Putamen (tissue), 1 donor: ENCODE data around the gene C1orf226.
"Not testable (repeated sequence)": the region's sequence is repeated elsewhere in the genome, so short reads cannot be mapped to it uniquely, and the experiment has no call there.

ENCODE experiments used
- DNase-seq: peaks from one replicate; pipeline ENCODE4 v3.0.0-alpha.2; 2016; ENCODE audit warnings: low spot score

The C1orf226 gene

DNA sequence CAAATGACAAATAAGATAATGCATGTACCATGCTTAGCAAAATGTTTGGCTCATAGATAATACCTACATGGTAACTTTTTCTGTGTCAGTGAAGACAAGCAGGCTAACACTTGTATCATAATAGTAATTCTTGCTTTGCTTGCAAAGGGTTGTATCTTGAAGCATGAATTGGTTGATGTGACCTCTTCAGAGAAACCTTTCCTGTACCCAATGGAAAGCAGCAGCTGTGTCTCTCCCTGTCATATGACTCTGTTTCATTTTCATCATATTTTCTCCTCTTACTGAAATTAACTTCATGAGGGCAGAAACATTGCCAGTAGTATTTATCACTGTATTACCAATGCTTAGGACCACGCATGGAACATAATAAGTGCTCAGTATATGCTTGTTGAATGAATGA is 26.0 kb downstream of the C1orf226 start:
- no peak for DNase-seq

DNA sequence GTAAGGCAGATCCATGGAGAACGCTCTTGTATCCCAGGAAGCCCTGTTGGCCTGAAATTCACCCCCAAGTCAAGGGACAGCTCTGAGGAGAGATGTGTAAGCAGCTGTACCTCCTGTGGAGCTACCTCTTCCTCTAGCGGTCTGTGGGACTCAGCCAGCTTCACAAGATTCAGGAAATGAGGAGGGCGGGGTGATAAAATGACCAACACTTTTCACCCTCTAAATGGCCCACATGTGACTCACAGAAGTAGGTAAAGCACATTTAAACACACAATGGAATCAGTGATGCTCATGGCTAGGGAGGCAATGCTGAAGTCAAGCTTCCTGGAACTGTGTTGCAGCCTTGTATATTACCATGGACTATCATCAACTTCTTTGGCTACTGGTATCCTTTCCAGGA is 30.5 kb downstream of the C1orf226 start, which contains the start of gene SH2D1B:
Gene SH2D1B (minus strand): TSS at position 135 of the 400 bp plus-strand sequence. CDS start 120 bp downstream, at position 15.
- no peak for DNase-seq

DNA sequence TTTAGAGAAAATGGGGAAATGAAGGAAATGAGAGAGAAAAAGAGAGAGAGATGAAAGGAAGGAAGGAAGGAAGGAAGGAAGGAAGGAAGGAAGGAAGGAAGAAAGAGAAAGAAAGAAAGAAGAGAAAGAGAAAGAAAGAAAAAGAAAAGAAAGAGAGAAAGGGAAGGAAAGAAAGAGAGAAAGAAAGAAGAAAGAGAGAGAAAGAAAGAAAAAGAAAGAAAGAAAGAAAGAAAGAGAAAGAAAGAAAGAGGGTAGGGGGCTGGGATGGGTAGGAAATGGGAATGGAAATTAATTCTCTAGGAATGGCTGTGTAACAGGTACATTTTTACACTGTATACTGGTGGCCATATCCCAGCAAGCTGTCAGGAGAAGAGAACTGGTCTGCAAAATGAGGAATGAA is 34.7 kb downstream of the C1orf226 start:
- DNase-seq = no peak

DNA sequence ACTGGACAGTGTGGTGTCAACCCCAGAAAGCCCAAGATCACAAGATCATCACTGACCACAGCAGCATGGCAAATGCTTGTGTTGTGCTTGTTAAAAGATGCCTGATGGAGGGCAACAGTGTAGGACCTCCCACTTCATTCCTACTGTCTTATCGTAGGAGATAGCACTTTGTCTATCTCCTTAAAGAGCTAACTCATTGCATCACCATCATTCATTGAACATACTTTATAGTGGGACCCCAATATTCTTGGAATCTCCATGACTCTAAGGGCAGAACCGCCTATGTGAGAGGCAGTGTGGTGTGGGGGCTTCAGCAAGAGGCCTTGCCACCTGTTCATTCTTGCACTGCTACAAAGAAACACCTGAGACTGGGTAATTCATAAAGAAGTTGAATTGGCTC is 35.4 kb downstream of the C1orf226 start:
- no peak for DNase-seq

DNA sequence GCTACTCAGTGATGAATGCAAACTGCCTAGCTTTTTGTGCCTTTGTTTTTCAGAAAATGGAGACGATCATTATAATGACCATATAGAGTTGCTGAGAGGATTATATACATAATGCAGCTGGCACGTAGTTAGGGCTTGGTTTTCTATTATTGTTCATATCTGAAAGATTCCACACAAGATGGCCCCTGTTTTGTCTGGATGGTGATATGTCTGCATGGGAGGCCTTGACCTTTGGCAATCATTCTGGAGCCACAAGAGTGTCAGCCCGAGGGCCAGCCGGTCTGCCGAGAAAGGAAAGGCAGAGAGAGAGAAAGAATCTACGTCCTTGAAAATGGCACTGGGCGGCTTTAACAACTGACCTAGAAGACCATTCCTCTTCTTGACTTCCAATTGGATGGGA is 36.1 kb downstream of the C1orf226 start:
- DNase-seq = no peak

DNA sequence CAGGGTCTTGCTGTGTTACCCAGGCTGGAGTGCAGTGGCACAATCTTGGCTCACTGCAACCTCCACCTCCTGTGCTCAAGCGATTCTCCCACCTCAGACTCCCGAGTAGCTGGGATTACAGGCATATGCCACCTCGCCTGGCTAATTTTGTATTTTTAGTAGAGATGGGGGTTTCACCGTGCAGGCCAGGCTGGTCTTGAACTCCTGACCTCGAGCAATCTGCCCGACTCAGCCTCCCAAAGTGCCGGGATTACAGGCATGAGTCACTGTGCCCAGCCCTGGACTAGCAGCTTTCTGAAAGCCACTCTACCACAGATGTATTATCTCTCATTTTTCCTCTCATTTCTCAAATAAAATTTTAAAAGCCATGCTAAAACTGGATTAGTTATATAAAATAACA is 37.1 kb downstream of the C1orf226 start:
- not testable (repeated sequence) for DNase-seq

DNA sequence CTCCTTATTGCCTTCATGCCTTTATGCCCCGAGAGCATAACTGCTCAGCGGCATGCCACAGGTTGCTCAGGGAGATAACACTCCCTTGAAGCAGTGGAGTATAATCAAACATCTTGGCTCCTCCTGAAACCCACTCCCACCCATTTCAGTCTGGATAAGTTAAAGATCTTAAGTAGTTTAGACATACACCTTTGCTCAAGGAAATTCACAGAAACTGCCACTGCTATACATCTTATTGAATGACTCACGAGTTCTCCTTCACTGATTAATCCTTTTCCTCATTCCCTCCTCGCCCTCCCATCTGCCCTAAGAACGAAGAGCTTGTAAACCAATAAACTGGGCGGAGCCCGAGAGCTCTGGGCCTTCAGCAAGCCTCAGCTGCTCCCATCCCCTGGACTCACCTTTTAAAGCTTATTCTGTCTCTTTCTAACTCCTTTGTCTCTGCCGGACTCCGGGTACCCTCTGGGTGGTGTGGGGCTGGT is 38.0 kb downstream of the C1orf226 start:
- not testable (repeated sequence) for DNase-seq

DNA sequence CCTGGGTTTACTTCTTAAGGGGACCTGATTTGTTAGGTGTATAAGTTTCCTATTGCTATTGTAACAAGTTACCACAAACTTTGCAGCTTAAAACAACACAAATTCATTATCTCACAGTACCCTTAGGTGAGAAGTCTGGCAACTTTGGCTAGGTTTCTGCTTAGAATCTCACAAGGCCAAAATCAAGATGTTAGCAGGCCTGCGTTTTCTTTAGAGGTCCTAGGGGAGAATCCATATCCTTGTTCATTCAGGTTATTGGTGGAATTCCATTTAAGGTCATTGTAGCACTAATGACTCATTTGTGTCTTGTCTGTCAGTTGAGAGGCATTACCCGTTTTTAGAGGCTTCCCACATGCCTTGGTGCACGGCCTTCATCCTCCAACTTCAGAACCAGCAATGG is 38.6 kb downstream of the C1orf226 start:
- DNase-seq = no peak

DNA sequence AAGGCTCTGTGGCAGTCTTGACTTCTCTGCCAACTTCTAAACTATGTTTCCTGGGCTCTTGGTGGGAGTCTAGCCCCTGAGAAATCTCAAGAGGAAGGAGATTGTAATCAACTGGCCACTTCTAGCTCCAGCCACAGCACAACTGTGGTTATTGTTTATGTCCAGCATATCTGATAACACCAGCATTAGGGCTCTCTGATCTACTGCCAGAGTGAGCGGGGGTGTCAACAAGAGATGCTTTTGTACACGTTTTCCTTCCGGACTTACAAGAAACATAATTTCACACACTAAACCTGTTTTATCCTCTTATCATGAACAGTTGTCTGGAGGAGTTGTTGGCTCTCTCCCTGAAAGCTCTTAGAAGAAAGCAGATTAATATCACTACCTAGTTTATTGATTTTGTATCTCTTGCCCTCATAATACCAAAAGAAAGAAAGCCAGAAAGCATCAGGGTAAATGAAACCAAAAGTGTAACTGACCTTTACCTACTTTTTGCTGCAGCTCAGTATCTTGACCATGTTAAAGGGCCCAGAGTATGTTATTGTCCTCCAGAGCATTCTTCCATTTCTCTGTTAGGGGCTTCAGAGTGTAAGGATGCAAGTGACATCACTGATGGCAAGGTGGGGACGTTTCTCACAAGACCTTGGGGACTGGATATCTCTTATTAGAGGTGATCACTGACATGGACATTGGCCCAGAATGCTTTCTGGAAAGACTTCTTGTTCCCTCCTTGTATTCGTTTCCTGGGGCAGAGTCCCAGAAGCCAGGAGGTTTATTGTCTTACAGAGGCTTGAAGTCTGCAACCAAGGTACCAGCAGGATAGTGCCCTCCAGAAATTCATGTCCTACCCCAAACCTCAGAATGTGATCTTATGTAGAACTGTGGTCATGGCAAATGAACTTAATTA is 40.0 kb downstream of the C1orf226 start:
- DNase-seq = peak; percentile 14

DNA sequence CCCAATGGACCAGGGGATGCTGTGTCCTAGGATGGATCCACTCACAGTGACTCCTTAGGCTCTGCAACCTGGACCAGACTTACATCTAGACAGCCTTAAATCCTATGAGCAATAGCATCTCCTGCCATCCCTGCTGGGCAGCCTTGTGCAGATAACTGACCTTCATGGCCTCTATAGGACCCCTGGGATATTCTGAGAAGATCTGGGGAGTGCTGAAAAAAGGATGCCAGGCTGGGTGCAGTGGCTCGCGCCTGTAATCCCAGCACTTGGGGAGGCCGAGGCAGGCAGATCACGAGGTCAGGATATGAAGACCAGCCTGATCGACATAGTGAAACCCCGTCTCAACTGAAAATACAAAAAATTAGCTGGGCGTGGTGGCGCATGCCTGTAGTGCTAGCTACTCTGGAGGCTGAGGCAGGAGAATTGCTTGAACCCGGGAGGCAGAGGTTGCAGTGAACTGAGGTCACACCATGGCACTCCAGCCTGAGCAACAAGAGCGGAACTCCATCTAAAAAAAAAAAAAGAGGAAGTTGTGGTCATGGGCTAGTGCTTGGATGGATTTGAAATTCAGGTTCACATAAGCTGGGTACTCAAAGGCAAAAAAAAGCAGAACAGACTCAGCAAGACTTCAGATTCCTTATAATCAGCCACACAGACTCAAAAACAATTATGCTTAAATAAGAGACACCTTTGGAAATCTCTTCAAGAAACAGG is 41.3 kb downstream of the C1orf226 start:
- no peak for DNase-seq

DNA sequence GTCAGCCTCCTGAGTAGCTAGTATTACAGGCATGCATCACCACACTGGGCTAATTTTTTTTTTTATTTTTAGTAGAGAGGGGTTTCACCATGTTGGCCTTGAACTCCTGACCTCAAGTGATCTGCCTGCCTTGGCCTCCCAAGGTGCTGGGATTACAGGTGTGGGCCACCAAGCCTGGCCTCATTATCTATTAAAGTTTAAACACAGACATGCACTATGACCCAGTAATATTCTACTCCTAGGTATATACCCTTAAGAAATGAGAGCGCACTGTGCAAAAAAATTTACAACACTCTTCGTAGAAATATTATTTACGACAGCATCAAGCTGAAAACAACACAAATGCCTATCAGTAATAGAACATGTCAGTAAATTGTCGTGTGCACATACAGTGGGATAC is 49.1 kb downstream of the C1orf226 start:
- no peak for DNase-seq

DNA sequence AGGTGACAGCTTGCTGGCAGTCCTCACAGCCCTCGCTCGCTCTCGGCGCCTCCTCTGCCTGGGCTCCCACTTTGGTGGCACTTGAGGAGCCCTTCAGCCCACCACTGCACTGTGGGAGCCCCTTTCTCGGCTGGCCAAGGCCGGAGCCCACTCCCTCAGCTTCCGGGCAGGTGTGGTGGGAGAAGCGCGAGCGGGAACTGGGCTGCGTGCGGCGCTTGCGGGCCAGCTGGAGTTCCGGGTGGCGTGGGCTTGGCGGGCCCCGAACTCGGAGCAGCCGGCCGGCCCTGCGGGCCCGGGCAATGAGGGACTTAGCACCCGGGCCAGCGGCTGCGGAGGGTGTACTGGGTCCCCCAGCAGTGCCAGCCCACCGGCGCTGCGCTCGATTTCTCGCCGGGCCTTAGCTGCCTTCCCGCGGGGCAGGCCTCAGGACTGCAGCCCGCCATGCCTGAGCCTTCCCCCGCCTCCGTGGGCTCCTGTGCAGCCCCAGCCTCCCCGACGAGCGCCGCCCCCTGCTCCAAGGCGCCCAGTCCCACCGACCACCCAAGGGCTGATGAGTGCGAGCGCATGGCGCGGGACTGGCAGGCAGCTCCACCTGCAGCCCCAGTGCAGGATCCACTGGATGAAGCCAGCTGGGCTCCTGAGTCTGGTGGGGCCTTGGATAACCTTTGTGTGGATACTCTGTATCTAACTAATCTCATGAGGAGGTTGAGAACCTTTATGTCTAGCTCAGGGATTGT is 51.6 kb downstream of the C1orf226 start:
- not testable (repeated sequence) for DNase-seq
